GM18858 (cell line): Measurements from ENCODE around the gene CRYBB1.

Source experiments
- ATAC-seq: cut with Tn5 transposase; IDR thresholded peaks from one replicate; pipeline ENCODE4 v1.9.1; 2021; ENCODE audit not compliant: unreplicated experiment

The CRYBB1 gene

DNA sequence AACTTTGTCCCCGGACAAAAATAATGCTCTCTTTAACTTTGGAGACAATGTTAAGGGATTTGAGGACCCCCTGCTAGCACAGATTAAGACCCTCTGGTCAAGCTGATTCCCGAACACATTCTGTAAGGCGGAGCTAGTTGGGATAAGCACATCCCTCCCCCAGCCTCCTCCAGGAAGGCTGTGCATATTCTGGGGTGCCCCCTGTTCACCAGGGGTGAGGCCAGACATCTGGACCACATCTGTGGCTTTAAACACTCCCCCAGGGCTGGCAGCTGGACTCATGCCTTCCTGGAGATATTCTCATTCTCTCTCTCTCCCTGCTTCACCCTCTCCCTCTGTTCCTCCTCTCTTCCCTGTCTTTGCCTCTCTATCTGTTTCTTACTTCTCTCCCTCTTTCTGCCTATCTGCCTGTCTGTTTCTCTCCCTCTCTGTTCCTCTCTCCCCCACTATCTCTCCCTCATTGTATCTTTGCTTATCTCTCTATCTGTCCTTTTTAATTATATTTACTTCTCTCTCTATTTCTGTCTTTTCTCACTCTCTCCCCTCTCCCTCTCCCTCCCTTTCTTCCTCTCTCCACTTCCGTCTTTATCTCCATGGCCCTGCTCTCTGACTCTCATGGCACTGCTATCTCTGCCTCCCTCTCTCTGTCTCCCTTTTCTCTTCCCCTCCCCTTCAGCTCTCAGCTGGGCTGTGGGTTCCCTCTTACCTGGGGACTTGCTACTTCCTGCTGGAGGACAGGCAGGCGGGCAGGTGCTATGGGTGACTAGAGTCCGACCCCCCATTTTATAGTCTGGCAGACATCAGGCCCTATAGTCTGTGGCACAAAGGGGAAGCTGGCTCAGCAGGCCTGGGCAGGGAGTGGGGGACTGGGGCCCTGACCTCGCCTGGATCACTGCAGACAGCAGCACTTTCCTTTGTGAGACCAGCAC is at the start of gene CRYBB1:
CRYBB1 (minus strand) TSS at position 757 of the 929 bp plus-strand sequence. CDS start 1,708 bp downstream, outside the sequence.
- ATAC-seq: no peak

DNA sequence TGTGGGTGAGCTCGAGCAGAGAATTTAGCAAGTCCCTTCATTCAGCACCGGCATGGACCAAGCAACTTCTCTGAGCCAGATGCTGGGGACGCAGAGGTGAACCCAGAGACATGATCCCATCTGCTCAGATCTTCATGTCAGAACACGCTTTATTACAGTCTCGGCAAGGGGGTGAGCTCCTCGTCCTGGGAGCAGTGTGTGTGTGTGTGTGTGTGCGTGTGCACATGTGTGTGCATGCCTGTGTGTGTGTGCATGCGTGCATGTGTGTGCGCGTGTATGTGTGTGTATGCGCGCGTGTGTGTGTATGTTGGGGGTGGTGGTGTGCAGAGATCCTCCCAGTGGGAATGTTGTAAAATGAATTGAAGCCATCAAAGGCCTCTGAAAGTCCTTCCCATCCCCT is 49.3 kb upstream of the CRYBB1 start:
- ATAC-seq: no peak

- no peak for ATAC-seq
Measured at GRCh38 chr22:26665813-26666231, 48.0 kb upstream of the CRYBB1 start.

DNA sequence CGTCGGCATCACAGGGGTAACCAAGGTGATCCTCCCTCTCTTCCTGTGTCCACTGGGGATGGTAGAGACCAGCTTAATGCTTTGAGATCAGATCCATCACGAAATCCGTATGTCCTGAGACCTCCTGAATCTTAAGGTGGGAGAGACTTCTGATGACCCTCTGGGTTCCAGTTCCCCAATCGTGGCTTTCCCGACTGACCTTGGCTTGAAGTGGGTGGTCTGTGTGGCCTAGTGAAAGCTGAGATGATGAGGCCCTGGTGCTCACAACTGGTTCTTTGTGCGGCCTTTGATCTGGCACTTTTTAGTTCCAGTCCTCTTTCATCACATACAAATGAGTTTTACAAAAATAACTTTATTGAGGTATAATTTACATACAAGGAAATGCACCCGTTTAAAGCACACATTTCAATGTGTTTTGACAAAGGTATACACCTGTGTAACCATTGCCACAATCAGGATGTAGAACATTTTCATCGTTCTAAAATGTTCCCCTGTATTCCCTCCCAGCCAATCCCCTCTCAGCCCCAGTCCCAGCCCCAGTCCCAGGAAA is 45.6 kb upstream of the CRYBB1 start:
- no peak for ATAC-seq

- no peak for ATAC-seq
Measured at GRCh38 chr22:26662160-26662559, 44.3 kb upstream of the CRYBB1 start.

DNA sequence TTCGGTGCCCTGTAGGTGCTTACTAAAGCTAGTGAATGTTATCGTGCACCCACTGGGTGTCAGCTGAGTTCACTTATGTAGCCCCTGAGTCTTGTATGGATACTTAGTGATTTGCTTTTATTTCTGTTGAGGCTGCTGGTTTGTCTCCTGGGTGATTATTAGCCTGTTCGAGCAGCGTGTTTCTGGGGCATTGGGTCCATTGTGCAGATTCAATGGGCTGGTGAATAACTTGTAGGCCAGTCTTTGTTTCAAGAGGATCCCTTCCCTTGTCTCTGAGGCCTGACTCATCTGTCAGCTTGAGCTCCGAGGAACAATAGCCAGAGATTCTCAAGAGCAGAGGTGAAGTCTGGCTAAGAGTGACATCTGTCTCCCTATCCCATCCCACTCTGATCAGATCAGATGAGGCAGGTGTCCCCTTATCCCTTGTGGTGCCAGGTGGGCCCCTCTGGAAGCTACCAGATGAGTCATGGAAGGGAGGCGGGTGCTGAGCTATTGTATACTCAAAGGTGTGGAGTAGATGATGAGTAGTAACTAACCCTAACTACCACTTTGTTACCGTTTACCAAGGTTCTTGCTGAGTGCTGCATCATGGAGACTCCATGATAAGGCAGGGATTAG is 43.2 kb upstream of the CRYBB1 start:
- no peak for ATAC-seq

DNA sequence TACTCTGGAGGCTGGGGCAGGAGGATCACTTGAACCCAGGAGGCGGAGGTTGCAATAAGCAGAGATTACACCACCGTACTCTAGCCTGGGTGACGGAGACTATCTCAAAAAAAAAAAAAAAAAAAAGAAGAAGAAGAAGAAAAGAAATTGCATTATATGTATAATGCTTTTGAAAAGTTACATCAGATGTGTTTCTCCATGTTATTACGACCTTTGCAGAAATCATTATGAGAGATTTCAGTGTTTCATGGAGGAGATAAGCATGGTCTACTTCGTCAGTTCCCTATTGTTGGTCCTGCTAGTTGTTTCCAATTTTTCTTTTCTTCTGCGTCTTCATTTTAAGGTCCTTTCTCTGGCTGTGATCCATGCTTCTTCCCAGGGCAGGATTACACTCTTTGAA is 42.5 kb upstream of the CRYBB1 start:
- ATAC-seq: no peak

GRCh38 chr22:26658671-26659478 is 41.0 kb upstream of the CRYBB1 start:
- no peak for ATAC-seq

DNA sequence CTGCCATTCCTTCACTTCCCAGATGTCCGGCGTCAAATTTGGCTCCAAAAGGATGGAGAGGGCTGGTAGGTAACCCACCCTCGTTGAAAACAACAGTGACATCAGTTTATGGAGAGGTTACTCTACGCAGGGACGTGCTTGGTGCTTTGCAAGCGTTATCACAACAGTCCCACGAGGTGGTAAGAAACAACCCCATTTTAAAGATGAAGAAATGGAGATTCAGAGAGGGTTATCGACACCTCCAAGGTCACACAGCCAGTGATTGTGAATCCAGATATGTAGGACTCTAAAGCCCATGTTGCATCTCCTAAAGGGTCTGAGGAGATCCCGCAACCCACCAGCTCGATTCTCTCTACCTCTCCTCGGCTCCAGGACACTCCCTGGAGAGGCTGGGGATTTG is 40.3 kb upstream of the CRYBB1 start:
- ATAC-seq: no peak

GRCh38 chr22:26656891-26657851 is 39.3 kb upstream of the CRYBB1 start, which contains the start of gene MIAT:
MIAT (plus strand) TSS chr22:26657588.
- no peak for ATAC-seq

DNA sequence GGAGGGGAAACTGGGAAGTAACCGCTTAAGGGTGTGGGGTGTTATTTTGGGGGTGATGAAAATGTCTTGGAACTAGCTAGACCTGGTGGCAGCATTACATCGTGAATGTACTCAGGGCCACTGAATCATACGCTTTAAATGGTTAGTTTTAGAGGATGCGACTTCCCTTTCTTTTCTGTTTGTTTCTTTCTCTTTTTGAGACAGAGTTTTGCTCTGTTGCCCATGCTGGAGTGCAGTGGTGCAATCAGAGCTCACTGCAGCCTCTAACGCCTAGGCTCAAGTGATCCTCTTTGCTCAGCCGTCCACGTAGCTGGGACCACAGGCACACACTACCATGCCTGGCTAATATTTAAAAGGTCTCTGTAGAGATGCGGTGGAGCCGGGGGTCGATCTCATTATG is 34.0 kb upstream of the CRYBB1 start:
- ATAC-seq: no peak

DNA sequence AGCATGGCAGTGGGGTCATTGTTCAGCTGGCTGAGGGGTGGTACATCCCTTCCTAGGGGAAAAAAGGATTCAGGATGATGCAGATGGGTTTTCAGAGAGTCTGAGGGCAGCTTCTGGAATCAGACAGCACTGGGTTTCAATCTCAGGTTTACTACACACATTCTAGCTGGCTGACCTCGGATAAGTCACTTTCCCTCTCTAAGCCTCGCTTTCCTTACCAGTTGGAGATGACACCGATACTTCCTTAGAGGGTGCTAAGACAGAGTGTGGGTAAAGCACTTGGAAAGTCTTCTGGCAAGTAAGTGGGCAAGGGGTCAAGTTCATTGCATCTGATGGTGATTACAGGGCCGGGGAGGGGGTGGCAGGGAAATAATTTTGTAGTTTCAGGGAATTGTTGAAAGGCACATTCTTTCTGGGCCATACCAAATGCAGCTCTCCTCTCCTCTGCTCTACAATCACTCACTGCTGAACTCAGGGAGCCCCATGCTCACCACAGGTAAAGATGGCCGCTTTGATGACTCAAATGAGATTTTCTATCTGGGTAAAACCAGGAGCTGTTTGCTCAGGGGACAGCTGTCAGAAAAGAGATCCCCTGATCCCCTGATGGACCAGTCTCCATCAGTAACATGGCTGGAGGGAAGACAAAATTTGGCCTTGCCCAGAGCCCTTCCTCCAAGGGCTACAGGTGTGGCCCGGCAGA is 33.0 kb upstream of the CRYBB1 start:
- ATAC-seq: no peak

- no peak for ATAC-seq
Measured at GRCh38 chr22:26648528-26649388, 30.9 kb upstream of the CRYBB1 start.

DNA sequence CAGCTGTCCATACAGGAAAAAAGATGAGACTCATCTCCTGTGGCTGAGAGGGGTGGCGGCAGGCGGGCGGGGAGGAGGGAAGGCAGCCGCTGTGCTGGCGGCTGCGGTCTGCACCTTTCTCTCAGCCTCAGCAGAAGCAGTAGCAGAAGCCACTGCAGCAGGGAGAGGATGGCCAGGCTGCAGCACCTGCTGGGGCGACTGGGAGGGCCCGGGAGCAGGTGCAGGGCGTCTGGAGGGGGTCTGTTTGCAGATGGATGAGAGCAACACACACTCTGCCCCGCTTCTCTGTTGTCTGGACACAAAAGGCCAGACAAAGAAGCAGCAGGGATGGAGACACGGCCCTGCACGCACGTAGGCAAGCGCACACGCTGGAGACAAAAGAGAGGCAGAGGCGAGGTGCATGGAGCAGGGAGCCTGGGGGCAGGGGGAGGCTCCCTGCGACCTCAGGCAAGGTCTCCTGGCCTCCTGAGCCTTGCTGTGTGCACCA is 30.2 kb upstream of the CRYBB1 start:
- ATAC-seq: no peak

GRCh38 chr22:26646158-26646557 is 28.3 kb upstream of the CRYBB1 start:
- ATAC-seq: no peak

GRCh38 chr22:26643418-26644100 is 25.7 kb upstream of the CRYBB1 start:
- no peak for ATAC-seq
